GM12872 (cell line): ENCODE data around the gene TRIM24.

Experiments
- CTCF ChIP-seq: IDR thresholded peaks from 3 replicates; pipeline ENCODE4 v1.5.1; 2011; ENCODE audit warnings: low read depth, mild to moderate bottlenecking, low read length, moderate library complexity; ENCODE audit not compliant: insufficient read depth

TRIM24 gene

GRCh38 chr7:138481447-138482380 is 21.7 kb downstream of the TRIM24 start:
- no peak for TF ChIP-seq CTCF

GRCh38 chr7:138483531-138483930 is 23.5 kb downstream of the TRIM24 start:
- no peak for TF ChIP-seq CTCF

- no peak for TF ChIP-seq CTCF
Measured at GRCh38 chr7:138491612-138492386, 31.7 kb downstream of the TRIM24 start.

GRCh38 chr7:138492423-138492822 is 32.4 kb downstream of the TRIM24 start:
- TF ChIP-seq CTCF = no peak

- TF ChIP-seq CTCF = no peak
Measured at GRCh38 chr7:138493535-138493934, 33.5 kb downstream of the TRIM24 start.

GRCh38 chr7:138495485-138495884 is 35.4 kb downstream of the TRIM24 start:
- no peak for TF ChIP-seq CTCF

GRCh38 chr7:138499340-138499739 is 39.3 kb downstream of the TRIM24 start:
- no peak for TF ChIP-seq CTCF
